Glomerular endothelial cell (primary cell): Measurements from ENCODE around the gene APOBEC3G. TPM values are rescaled to one million over a fixed set of nuclear protein-coding genes. Genes with fewer than 3 reads are reported as not detected.
"Not testable (repeated sequence)": the region's sequence is repeated elsewhere in the genome, so short reads cannot be mapped to it uniquely, and the experiment has no call there.

Experiments
- DNase-seq: peaks from one replicate; pipeline ENCODE4 v3.0.0-alpha.2; 2011; ENCODE audit warnings: low read depth, low spot score; ENCODE audit errors: extremely low read depth
- total RNA-seq: library from RNA; depleted of rRNA; stranded (reverse); fragments of >200 nt; gene quantifications from 2 replicates; pipeline ENCODE4 v1.2.3, GENCODE V29; 2015

Gene APOBEC3G
- total RNA-seq, 1 donor from 2014 or later = 10.2 TPM

DNA sequence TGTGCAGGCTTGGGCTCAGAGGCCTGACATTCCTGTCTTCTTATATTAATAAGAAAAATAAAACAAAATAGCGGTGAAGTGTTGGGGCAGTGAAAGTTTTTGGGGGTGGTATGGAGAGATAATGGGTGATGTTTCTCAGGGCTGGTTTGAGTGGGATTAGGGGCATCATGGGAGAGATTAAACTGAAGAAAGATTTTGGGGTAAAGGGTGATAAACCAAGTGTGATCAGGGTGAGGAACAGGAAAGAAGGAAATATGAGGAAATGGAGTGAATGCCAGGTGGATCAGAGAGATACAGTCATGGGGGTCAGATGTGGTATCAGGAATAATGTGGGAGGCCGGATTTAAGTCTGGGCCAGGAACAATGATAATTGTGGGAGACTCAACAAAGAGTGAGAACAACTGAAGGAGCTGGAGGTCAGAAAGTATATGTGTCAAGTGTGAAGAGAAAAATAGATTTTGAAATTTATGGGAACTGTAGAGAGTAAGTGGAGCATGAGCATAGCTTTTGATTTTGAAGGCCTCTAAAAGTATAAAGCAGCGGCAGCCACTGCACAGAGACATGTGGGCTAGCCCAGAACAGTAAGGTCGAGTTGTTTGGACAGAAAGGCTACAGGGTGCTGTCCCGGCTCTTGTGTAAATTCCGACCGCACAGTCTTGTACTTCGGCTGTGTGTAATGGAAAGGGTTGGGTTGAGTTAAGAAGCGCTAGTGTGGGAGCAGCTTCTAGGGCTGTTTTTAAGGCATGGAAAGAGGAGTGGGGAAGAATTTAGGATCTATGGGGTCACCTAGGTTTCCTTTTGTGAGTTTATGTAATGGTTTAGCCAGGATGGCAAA, 10.4 kb upstream of the APOBEC3G start:
- DNase-seq = not testable (repeated sequence)

- no peak for DNase-seq
These were observed 8.9 kb upstream of the APOBEC3G start for GRCh38 chr22:39068033-39068785.

DNA sequence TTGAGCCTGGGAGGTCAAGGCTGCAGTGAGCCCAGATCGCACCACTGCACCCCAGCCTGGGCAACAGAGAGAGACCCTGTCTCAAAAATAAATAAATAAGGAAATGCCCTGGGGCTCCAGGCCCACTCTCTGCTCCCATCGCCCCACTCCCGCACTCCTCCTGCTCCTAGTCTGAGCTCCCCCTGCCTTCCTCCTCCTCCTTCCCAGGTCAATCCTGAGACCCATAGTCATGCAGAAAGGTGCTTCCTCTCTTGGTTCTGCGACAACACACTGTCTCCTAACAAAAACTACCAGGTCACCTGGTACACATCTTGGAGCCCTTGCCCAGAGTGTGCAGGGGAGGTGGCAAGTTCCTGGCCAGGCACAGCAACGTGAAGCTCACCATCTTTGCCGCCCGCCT, 6.9 kb upstream of the APOBEC3G start:
- no peak for DNase-seq

GRCh38 chr22:39072581-39072981, 4.5 kb upstream of the APOBEC3G start:
- DNase-seq = not testable (repeated sequence)

- DNase-seq = no peak
These were observed 3.1 kb upstream of the APOBEC3G start for GRCh38 chr22:39073981-39074380.

GRCh38 chr22:39076155-39077025, 685 bp upstream of the APOBEC3G start:
- not testable (repeated sequence) for DNase-seq

DNA sequence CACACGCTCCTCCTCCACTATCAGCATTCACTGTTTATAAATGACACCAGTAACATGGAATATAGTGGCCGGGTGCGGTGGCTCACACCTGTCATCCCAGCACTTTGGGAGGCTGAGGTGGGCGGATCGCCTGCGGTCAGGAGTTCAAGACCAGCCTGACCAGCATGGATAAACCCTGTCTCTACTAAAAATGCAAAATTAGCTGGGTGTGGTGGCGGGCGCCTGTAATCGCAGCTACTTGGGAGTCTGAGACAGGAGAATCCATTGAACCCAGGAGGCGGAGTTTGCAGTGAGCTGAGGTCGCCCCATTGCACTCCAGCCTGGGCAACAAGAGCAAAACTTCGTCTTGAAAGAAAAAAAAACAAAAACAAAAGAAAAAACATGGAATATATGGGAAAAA, 837 bp downstream of the APOBEC3G start:
- DNase-seq = not testable (repeated sequence)

GRCh38 chr22:39078329-39078728, 1.3 kb downstream of the APOBEC3G start:
- no peak for DNase-seq

DNA sequence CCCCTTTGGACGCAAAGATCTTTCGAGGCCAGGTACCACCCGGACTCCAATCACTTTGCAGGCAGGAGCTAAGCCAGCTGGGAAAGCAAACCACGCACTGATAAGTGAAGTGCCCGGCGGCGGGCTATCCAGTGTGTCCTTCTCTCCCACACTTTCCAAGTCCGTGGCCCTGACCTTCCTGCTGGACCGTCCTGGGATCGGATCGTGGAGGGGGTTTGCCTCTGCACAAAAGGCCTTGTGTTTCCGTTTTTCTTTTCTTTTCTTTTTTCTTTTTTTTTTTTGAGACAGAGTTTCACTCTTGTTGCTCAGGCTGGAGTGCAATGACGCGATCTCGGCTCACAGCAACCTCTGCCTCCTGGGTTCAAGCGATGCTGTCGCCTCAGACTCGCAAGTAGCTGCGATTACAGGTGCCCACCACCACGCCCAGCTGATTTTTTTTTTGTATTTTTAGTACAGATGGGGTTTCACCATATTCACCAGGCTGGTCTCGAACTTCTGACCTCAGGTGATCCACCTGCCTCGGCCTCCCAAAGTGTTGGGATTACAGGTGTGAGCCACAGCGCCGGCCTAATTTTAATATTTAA, 2.1 kb downstream of the APOBEC3G start:
- DNase-seq = not testable (repeated sequence)

DNA sequence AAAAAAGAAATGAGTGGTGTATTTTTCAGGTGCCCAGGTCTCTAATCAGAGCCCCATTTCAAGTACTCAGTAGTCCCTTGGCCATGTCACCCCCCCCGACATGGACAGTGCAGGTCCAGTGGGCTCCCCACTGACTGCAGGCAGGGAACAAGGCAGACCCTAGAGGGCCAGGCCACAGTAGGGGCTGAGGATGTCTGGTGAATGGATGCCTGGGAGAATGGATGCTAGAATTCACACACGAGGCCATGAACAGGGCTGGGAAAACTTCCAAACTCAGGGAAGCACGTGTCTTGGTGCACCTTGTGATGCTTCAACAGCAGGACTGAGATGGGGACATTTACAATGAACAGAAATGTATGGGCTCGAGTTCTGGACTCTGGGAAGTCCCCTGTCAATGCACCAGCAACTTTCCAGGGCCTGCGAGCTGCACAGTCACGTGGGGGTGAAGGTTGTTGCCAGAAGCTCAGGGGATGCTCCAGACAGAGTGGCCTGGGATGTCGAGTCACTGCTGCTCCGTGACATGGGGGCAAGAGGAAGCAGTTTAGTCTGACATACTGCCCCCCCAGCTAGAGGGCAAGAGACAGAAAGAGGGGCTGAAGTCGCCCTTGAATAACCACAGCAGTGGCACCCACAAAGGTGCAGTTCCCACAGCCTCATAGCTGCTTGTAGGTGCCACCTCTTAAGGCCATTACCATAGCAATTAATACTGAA, 3.1 kb downstream of the APOBEC3G start:
- DNase-seq = no peak

- no peak for DNase-seq
These were observed 3.9 kb downstream of the APOBEC3G start for GRCh38 chr22:39081016-39081415.

- no peak for DNase-seq
These were observed 4.5 kb downstream of the APOBEC3G start for GRCh38 chr22:39081598-39081997.

DNA sequence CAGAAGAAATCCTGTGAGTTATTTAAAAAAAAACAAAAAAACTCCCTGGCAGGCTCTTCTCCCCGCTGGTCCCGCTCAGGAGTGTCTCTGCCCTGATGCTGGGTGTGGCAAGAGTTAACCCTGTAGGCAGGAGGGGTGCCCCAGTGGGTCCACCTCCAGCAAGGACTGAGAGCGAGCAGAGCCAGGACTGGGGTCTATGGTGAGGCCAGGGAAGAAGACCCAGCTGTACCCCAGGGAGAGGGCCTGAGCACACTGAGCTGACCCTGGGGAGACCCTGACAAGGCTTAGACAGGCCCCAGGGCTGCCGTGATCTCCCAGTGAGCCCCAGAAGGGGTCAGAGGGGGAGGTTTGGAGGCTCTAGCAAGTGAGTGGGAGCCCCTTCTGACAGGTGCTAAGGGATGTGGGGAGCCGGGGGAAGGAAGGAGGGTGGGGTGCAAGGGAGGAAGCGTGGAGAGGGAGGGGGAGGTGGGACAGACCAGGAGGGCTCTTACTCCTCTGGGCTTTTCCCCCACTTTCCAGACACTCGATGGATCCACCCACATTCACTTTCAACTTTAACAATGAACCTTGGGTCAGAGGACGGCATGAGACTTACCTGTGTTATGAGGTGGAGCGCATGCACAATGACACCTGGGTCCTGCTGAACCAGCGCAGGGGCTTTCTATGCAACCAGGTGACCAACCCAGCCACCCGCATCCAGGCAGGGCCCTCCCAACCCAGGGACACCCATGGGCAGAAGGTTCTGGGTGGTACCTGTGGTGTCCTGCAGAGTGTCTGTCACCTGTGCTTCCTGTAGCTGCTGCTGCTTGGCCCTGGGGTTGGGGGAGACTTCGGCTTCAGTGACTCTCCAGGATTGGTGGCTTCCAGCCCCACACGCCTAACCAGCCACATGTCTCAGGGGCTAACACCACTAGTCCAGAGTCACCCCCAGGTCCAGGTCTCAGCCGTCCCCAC, 6.4 kb downstream of the APOBEC3G start:
- DNase-seq = no peak

DNA sequence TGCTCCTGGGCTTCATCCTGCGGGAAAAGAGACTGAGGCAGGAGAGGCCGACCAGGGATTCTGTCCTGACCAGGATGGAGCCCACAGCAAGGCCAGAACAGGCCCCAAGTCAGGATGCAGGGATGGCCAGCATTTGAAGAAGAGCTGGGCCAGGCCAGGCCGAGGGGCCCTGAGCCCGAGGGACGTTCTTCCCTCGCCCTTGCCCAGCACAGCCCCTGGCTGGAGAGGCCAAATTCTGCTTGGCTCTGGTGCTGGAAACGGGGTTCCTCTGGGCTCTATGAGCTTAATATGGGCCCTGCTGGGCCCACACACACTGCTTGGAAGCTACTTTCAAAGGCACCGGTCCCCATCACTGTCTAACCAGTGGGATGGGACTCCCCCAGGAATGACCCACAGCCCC, 7.6 kb downstream of the APOBEC3G start:
- no peak for DNase-seq

GRCh38 chr22:39087098-39087497, 10.0 kb downstream of the APOBEC3G start:
- no peak for DNase-seq

DNA sequence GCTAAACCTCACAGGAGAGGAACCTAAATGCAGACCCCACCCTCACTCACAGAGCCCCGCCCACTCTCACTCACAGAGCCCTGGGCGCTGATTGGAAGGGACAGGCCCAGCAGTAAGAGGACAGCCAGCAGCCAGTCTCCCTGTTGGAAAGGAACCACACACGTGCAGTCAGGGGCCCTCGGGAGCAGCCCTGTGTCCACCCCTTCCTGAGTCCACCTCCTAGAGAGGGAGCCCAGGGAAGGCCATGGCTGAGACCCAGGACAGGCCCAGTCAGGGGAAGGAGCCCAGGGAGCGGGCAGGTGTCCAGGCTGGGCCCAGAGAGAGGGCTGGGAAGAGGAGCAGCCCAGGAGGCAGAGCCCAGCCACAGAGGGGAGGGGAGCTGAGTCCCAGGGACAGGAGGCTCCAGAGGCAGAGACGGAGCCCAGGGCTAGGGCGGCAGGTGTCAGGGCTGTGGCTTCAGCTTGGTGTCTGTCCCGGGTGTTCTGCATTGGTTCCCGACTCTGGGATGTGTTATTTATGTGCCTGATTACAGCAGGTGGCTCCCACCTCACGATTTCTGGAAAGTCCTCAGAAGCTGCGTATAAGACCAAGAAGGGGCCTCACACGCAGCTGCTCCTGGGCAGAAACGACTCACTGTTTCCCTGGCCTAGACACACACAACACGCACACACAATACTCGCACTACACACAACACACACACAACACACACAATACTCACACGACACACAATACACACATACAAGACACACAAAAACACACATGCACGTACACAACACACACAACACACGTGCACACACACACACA, 11.0 kb downstream of the APOBEC3G start:
- DNase-seq = no peak

- DNase-seq = no peak
These were observed 11.6 kb downstream of the APOBEC3G start for GRCh38 chr22:39088685-39089032.

GRCh38 chr22:39089928-39090327, 12.9 kb downstream of the APOBEC3G start:
- DNase-seq = no peak
